WTC11 (cell line): ENCODE results near the gene IGLL5. TPM values are rescaled to one million over a fixed set of nuclear protein-coding genes. Genes with fewer than 3 reads are reported as not detected.

Source experiments
- ATAC-seq: fragments of 200-7000 bp; cut with Tn5 transposase; 2 replicates; pipeline ENCODE4 v1.10.0; 2021; ENCODE audit warnings: mild to moderate bottlenecking, moderate library complexity
- CTCF ChIA-PET: fragments of 300-600 bp; sonication (Branson Sonifier 250); formaldehyde crosslinking; loops from one replicate; lab custom pipeline; 2021; ENCODE audit warnings: antibody characterized with exemption; lab: Charles Lee
- POLR2A ChIA-PET: fragments of 350-600 bp; sonication (Branson Sonifier 250); formaldehyde crosslinking; loops from one replicate; lab custom pipeline; 2021; ENCODE audit warnings: antibody characterized with exemption; lab: Charles Lee
- DNase-seq: peaks from one replicate; pipeline ENCODE4 v3.0.0; 2021; ENCODE audit warnings: low spot score
- H3K27ac Mint-ChIP-seq: 2 replicates; pipeline ENCODE4 v1.8.0; 2021; ENCODE audit warnings: mixed read lengths
- H3K27me3 Mint-ChIP-seq: 2 replicates; pipeline ENCODE4 v1.8.0; 2021; ENCODE audit warnings: low read depth, mild to moderate bottlenecking, moderate library complexity, mixed read lengths
- H3K36me3 Mint-ChIP-seq: 2 replicates; pipeline ENCODE4 v1.8.0; 2021; ENCODE audit warnings: mixed read lengths
- H3K4me1 Mint-ChIP-seq: 2 replicates; pipeline ENCODE4 v1.8.0; 2022; ENCODE audit warnings: mixed read lengths
- H3K4me3 Mint-ChIP-seq: 2 replicates; pipeline ENCODE4 v1.8.0; 2021; ENCODE audit warnings: mild to moderate bottlenecking, moderate library complexity, mixed read lengths
- H3K9me3 Mint-ChIP-seq: 2 replicates; pipeline ENCODE4 v1.8.0; 2021; ENCODE audit warnings: mixed read lengths
- ATF1 ChIP-seq: sonication (generic); formaldehyde crosslinking; IDR thresholded peaks from 2 replicates; pipeline ENCODE4 v1.8.1; 2023; ENCODE audit warnings: mild to moderate bottlenecking, moderate library complexity, missing genetic modification reagents
- ETV6 ChIP-seq: sonication (generic); formaldehyde crosslinking; IDR thresholded peaks from 2 replicates; pipeline ENCODE4 v1.8.1; 2022; ENCODE audit warnings: mild to moderate bottlenecking, missing genetic modification reagents
- FOXK1 ChIP-seq: sonication (generic); formaldehyde crosslinking; IDR thresholded peaks from 2 replicates; pipeline ENCODE4 v1.8.0; 2022; ENCODE audit warnings: mild to moderate bottlenecking, moderate library complexity, missing genetic modification reagents
- KAT7 ChIP-seq: sonication (generic); formaldehyde crosslinking; IDR thresholded peaks from 2 replicates; pipeline ENCODE4 v1.8.1; 2023; ENCODE audit warnings: missing genetic modification reagents, mild to moderate bottlenecking, borderline replicate concordance
- NFE2L1 ChIP-seq: sonication (generic); formaldehyde crosslinking; IDR thresholded peaks from 2 replicates; pipeline ENCODE4 v1.8.1; 2023; ENCODE audit warnings: missing genetic modification reagents
- NR1H2 ChIP-seq: sonication (generic); formaldehyde crosslinking; IDR thresholded peaks from 2 replicates; pipeline ENCODE4 v1.9.0; 2021; ENCODE audit warnings: mild to moderate bottlenecking, moderate library complexity, missing genetic modification reagents
- SMAD4 ChIP-seq: sonication (generic); formaldehyde crosslinking; IDR thresholded peaks from 2 replicates; pipeline ENCODE4 v1.8.0; 2022; ENCODE audit warnings: mild to moderate bottlenecking, missing genetic modification reagents
- TEAD4 ChIP-seq: sonication (generic); formaldehyde crosslinking; IDR thresholded peaks from 2 replicates; pipeline ENCODE4 v1.8.0; 2022; ENCODE audit warnings: mild to moderate bottlenecking, missing genetic modification reagents
- TP53 ChIP-seq: sonication (generic); formaldehyde crosslinking; IDR thresholded peaks from 2 replicates; pipeline ENCODE4 v1.8.1; 2023; ENCODE audit warnings: mild to moderate bottlenecking, missing genetic modification reagents
- ZNF121 ChIP-seq: sonication (generic); formaldehyde crosslinking; IDR thresholded peaks from 2 replicates; pipeline ENCODE4 v1.8.0; 2023; ENCODE audit warnings: missing genetic modification reagents
- total RNA-seq: library from RNA; stranded (reverse); gene quantifications from 3 replicates; pipeline ENCODE4 v1.2.3, GENCODE V29; 2021
- TF ChIP-seq, protein P1 (sequence below): sonication (generic); formaldehyde crosslinking; IDR thresholded peaks from 2 replicates; pipeline ENCODE4 v1.8.1; 2023; ENCODE audit warnings: mild to moderate bottlenecking, missing genetic modification reagents, borderline replicate concordance
- TF ChIP-seq, protein P2 (sequence below): sonication (generic); formaldehyde crosslinking; IDR thresholded peaks from 2 replicates; pipeline ENCODE4 v1.8.1; 2022; ENCODE audit warnings: low read depth, mild to moderate bottlenecking, moderate library complexity, missing genetic modification reagents, borderline replicate concordance
- TF ChIP-seq, protein P3 (sequence below): fragments of 200-600 bp; IDR thresholded peaks from 2 replicates; pipeline ENCODE4 v1.8.0; 2022; ENCODE audit warnings: antibody characterized with exemption
- TF ChIP-seq, protein P4 (sequence below): sonication (generic); formaldehyde crosslinking; IDR thresholded peaks from 2 replicates; pipeline ENCODE4 v1.8.1; 2022; ENCODE audit warnings: missing genetic modification reagents, borderline replicate concordance
- TF ChIP-seq, protein P5 (sequence below): sonication (generic); formaldehyde crosslinking; IDR thresholded peaks from 2 replicates; pipeline ENCODE4 v1.8.0; 2022; ENCODE audit warnings: mild to moderate bottlenecking, missing genetic modification reagents

IGLL5 gene
- total RNA-seq, 1 experiment from 2014 or later, result not detected

DNA sequence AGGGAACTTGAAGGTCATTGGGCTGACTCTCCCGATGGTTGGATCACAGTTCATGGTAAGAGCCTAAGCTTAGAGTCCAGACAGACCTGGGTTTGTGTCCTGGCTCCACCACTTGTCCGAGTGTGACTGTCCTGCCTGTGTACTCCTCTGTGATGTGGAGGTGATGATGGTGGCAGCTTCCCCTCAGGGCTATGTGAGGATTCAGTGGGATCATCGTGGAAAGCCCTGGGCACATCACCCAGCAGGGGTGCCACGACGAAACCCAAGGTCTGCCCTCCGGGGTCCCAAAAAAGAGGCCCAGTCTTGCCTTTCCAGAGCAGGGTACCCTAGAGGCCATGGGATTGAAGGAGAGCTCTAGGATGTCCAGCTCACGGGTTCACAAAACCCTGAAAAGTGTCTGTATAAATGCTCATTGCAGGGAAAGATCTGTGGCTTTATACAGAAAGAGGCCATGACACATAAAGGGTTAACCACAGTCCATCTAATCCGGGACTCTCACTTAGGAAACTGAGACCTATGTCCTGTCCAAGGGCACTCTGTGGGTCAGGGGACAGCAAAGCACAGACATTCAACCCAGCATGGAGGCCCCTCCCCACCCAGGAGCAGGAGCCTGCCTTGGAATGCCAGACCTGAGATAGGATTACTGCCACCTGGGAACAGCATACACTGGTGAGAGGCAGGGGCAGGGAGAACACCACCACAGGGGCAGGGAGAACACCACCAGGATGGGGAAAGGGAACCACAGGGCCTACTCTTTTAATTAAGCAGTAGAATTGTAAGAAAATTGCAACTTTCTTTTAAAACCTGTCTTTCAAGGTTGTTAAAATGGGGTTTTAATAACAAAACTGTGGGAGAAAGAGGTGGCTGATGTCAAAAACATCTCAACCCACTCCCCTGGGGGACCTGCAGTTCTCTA, 51.3 kb downstream of the IGLL5 start (continued):
- TF ChIP-seq, protein P1, sequence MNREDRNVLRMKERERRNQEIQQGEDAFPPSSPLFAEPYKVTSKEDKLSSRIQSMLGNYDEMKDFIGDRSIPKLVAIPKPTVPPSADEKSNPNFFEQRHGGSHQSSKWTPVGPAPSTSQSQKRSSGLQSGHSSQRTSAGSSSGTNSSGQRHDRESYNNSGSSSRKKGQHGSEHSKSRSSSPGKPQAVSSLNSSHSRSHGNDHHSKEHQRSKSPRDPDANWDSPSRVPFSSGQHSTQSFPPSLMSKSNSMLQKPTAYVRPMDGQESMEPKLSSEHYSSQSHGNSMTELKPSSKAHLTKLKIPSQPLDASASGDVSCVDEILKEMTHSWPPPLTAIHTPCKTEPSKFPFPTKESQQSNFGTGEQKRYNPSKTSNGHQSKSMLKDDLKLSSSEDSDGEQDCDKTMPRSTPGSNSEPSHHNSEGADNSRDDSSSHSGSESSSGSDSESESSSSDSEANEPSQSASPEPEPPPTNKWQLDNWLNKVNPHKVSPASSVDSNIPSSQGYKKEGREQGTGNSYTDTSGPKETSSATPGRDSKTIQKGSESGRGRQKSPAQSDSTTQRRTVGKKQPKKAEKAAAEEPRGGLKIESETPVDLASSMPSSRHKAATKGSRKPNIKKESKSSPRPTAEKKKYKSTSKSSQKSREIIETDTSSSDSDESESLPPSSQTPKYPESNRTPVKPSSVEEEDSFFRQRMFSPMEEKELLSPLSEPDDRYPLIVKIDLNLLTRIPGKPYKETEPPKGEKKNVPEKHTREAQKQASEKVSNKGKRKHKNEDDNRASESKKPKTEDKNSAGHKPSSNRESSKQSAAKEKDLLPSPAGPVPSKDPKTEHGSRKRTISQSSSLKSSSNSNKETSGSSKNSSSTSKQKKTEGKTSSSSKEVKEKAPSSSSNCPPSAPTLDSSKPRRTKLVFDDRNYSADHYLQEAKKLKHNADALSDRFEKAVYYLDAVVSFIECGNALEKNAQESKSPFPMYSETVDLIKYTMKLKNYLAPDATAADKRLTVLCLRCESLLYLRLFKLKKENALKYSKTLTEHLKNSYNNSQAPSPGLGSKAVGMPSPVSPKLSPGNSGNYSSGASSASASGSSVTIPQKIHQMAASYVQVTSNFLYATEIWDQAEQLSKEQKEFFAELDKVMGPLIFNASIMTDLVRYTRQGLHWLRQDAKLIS (CRISPR knock-in tag), result no peak
- no peak for TF ChIP-seq KAT7 (CRISPR knock-in tag)
- TF ChIP-seq, protein P2, sequence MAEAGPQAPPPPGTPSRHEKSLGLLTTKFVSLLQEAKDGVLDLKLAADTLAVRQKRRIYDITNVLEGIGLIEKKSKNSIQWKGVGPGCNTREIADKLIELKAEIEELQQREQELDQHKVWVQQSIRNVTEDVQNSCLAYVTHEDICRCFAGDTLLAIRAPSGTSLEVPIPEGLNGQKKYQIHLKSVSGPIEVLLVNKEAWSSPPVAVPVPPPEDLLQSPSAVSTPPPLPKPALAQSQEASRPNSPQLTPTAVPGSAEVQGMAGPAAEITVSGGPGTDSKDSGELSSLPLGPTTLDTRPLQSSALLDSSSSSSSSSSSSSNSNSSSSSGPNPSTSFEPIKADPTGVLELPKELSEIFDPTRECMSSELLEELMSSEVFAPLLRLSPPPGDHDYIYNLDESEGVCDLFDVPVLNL (CRISPR knock-in tag), result no peak
- TF ChIP-seq SMAD4 (CRISPR knock-in tag), result no peak

DNA sequence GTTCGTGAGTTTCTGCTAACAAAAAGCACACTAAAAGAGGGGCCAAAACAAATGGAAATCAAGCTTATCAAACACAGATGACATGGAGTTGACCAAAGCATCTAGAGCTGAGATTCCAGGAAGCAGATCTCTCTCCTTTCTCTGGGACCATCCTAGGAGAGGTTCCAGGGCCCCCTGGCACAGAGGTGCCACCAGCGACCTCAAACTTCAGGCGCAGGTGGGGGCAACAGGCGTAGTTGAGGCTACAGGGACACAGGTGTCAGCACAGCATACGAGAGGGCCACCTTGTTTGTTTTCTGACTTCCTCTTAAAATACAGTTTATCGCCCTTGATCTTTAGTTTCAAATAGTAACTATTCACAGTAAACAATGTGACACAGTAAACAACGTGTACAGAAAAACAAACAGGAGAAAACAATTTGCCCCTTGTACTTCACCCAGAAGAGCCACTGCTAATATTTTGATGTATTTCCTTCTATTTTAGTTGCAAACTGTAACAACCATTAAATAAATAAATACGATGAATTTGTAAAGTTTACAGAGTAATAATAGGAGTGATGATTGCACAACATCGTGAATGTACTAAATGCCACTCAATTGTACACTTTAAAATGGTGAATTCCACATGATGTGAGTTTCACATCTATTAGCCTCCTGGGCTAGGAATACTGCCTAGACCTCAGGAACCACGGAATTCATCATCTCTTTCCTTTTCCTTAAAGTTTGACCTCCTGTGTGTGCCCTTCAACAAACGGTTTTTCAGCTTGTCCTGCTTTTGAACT, 52.2 kb downstream of the IGLL5 start:
- peaks cover 5% of the 10 kb centered on the region for H3K4me1 Mint-ChIP-seq
- DNase-seq (peak; percentile 1), ATAC-seq (no peak)
- H3K36me3 Mint-ChIP-seq, result no peaks in the 10 kb centered on the region
- H3K9me3 Mint-ChIP-seq, result no peaks in the 10 kb centered on the region
- H3K4me3 Mint-ChIP-seq, result no peak overlapping the region
- POLR2A ChIA-PET, result no interaction called here
- no peak overlapping the region for H3K27ac Mint-ChIP-seq
- CTCF ChIA-PET, result interaction anchor here (1.2 to 1.8 kb wide), 3 partner anchors 15 to 56 kb away, joined by 3 to 7 read pairs (median 7); no protein-coding TSS in a partner anchor
- peaks cover 48% of the 10 kb centered on the region for H3K27me3 Mint-ChIP-seq
- TF ChIP-seq TEAD4 (CRISPR knock-in tag) (no peak), ETV6 (CRISPR knock-in tag) (no peak), ZNF121 (CRISPR knock-in tag) (no peak), FOXK1 (CRISPR knock-in tag) (no peak), NR1H2 (no peak), TP53 (no peak), NFE2L1 (no peak), ATF1 (CRISPR knock-in tag) (no peak)
- TF ChIP-seq, protein P3, sequence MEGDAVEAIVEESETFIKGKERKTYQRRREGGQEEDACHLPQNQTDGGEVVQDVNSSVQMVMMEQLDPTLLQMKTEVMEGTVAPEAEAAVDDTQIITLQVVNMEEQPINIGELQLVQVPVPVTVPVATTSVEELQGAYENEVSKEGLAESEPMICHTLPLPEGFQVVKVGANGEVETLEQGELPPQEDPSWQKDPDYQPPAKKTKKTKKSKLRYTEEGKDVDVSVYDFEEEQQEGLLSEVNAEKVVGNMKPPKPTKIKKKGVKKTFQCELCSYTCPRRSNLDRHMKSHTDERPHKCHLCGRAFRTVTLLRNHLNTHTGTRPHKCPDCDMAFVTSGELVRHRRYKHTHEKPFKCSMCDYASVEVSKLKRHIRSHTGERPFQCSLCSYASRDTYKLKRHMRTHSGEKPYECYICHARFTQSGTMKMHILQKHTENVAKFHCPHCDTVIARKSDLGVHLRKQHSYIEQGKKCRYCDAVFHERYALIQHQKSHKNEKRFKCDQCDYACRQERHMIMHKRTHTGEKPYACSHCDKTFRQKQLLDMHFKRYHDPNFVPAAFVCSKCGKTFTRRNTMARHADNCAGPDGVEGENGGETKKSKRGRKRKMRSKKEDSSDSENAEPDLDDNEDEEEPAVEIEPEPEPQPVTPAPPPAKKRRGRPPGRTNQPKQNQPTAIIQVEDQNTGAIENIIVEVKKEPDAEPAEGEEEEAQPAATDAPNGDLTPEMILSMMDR, result no peak
- TF ChIP-seq, protein P4, sequence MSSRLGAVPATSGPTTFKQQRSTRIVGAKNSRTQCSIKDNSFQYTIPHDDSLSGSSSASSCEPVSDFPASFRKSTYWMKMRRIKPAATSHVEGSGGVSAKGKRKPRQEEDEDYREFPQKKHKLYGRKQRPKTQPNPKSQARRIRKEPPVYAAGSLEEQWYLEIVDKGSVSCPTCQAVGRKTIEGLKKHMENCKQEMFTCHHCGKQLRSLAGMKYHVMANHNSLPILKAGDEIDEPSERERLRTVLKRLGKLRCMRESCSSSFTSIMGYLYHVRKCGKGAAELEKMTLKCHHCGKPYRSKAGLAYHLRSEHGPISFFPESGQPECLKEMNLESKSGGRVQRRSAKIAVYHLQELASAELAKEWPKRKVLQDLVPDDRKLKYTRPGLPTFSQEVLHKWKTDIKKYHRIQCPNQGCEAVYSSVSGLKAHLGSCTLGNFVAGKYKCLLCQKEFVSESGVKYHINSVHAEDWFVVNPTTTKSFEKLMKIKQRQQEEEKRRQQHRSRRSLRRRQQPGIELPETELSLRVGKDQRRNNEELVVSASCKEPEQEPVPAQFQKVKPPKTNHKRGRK (CRISPR knock-in tag), result no peak
- TF ChIP-seq, protein P5, sequence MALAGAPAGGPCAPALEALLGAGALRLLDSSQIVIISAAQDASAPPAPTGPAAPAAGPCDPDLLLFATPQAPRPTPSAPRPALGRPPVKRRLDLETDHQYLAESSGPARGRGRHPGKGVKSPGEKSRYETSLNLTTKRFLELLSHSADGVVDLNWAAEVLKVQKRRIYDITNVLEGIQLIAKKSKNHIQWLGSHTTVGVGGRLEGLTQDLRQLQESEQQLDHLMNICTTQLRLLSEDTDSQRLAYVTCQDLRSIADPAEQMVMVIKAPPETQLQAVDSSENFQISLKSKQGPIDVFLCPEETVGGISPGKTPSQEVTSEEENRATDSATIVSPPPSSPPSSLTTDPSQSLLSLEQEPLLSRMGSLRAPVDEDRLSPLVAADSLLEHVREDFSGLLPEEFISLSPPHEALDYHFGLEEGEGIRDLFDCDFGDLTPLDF, result no peak
